GM12873 (cell line): ENCODE data around the gene KCNAB1.

ENCODE experiments used
- CTCF ChIP-seq: IDR thresholded peaks from 2 replicates; pipeline ENCODE4 v1.5.1; 2012; ENCODE audit warnings: low read depth, mild to moderate bottlenecking, moderate library complexity, low read length, control low read depth; ENCODE audit not compliant: insufficient read depth; ENCODE audit errors: missing control alignments

Gene KCNAB1

GRCh38 chr3:156522673-156523072, 402.3 kb downstream of the KCNAB1 start:
- TF ChIP-seq CTCF: no peak

GRCh38 chr3:156525808-156526207, 405.4 kb downstream of the KCNAB1 start:
- no peak for TF ChIP-seq CTCF

- no peak for TF ChIP-seq CTCF
Observed at GRCh38 chr3:156527060-156527459, 406.7 kb downstream of the KCNAB1 start.

GRCh38 chr3:156530980-156531379, 410.6 kb downstream of the KCNAB1 start:
- no peak for TF ChIP-seq CTCF

GRCh38 chr3:156532730-156533129, 412.4 kb downstream of the KCNAB1 start:
- TF ChIP-seq CTCF: no peak

- TF ChIP-seq CTCF: no peak
Observed at GRCh38 chr3:156533205-156533604, 412.8 kb downstream of the KCNAB1 start.

- TF ChIP-seq CTCF: peak; percentile 28
Observed at GRCh38 chr3:156535162-156535627, 414.8 kb downstream of the KCNAB1 start.
